ENCODE data around the gene CNTNAP3.
"Not testable (repeated sequence)": the region's sequence is repeated elsewhere in the genome, so short reads cannot be mapped to it uniquely, and the experiment has no call there.

CNTNAP3 gene

GRCh38 chr9:39111746-39112145 lies 176.2 kb downstream of the CNTNAP3 start:
- not testable (repeated sequence) for DNase-seq; H3K9me3 ChIP-seq (ENCODE audit: severe bottlenecking); H3K27ac ChIP-seq; H3K36me3 ChIP-seq; H3K4me3 ChIP-seq (ENCODE audit: low read depth, low read length); H3K27me3 ChIP-seq (ENCODE audit: insufficient read depth, low read depth, severe bottlenecking)

- Histone ChIP-seq H3K27me3 (ENCODE audit: insufficient read depth, low read depth, severe bottlenecking) (no peaks in the 10 kb centered on the region), H3K27ac (no peak overlapping the region), H3K9me3 (ENCODE audit: severe bottlenecking) (no peaks in the 10 kb centered on the region), H3K4me3 (ENCODE audit: low read depth, low read length) (no peak overlapping the region), H3K36me3 (no peaks in the 10 kb centered on the region)
- no peak for TF ChIP-seq CTCF (IDR thresholded peaks at IDR 0.05; ENCODE audit: low read depth, low read length)
- peak; percentile 8 for DNase-seq
Observed at GRCh38 chr9:39108145-39108544, 179.8 kb downstream of the CNTNAP3 start.

- not testable (repeated sequence) for H3K9me3 ChIP-seq (ENCODE audit: severe bottlenecking); H3K36me3 ChIP-seq; H3K4me3 ChIP-seq (ENCODE audit: low read depth, low read length); H3K27ac ChIP-seq; DNase-seq; H3K27me3 ChIP-seq (ENCODE audit: insufficient read depth, low read depth, severe bottlenecking)
Observed at GRCh38 chr9:39097208-39097607, 190.8 kb downstream of the CNTNAP3 start.

- not testable (repeated sequence) for H3K36me3 ChIP-seq; DNase-seq; H3K27me3 ChIP-seq (ENCODE audit: insufficient read depth, low read depth, severe bottlenecking); H3K4me3 ChIP-seq (ENCODE audit: low read depth, low read length); H3K27ac ChIP-seq; H3K9me3 ChIP-seq (ENCODE audit: severe bottlenecking)
Observed at GRCh38 chr9:39085311-39085710, 202.7 kb downstream of the CNTNAP3 start.

- H3K27me3 ChIP-seq (ENCODE audit: insufficient read depth, low read depth, severe bottlenecking); H3K4me3 ChIP-seq (ENCODE audit: low read depth, low read length); H3K27ac ChIP-seq; H3K9me3 ChIP-seq (ENCODE audit: severe bottlenecking); H3K36me3 ChIP-seq; DNase-seq: not testable (repeated sequence)
Observed at GRCh38 chr9:39082574-39082973, 205.4 kb downstream of the CNTNAP3 start.

GRCh38 chr9:39080081-39080480 lies 207.9 kb downstream of the CNTNAP3 start:
- H3K27me3 ChIP-seq (ENCODE audit: insufficient read depth, low read depth, severe bottlenecking); H3K4me3 ChIP-seq (ENCODE audit: low read depth, low read length); H3K36me3 ChIP-seq; H3K27ac ChIP-seq; DNase-seq; H3K9me3 ChIP-seq (ENCODE audit: severe bottlenecking): not testable (repeated sequence)

- Histone ChIP-seq H3K27ac (peak overlapping the region; percentile 36; the same call in 1 of the 2 replicates), H3K4me3 (ENCODE audit: low read depth, low read length) (peak overlapping the region; percentile 70)
- TF ChIP-seq CTCF (IDR thresholded peaks at IDR 0.05; ENCODE audit: low read depth, low read length), result peak; percentile 45
- peak; percentile 82 for DNase-seq
- not testable (repeated sequence) for H3K27me3 ChIP-seq (ENCODE audit: insufficient read depth, low read depth, severe bottlenecking); H3K36me3 ChIP-seq; H3K9me3 ChIP-seq (ENCODE audit: severe bottlenecking)
Observed at GRCh38 chr9:39078621-39079256, 209.2 kb downstream of the CNTNAP3 start.

- H3K9me3 ChIP-seq (ENCODE audit: severe bottlenecking); H3K4me3 ChIP-seq (ENCODE audit: low read depth, low read length); H3K36me3 ChIP-seq; H3K27ac ChIP-seq; DNase-seq; H3K27me3 ChIP-seq (ENCODE audit: insufficient read depth, low read depth, severe bottlenecking): not testable (repeated sequence)
Observed at GRCh38 chr9:39073537-39073936, 214.4 kb downstream of the CNTNAP3 start.

- H3K27ac ChIP-seq; DNase-seq; H3K36me3 ChIP-seq; H3K4me3 ChIP-seq (ENCODE audit: low read depth, low read length); H3K9me3 ChIP-seq (ENCODE audit: severe bottlenecking); H3K27me3 ChIP-seq (ENCODE audit: insufficient read depth, low read depth, severe bottlenecking): not testable (repeated sequence)
Observed at GRCh38 chr9:39067683-39068082, 220.3 kb downstream of the CNTNAP3 start.

GRCh38 chr9:39062966-39063365 lies 225.0 kb downstream of the CNTNAP3 start:
- not testable (repeated sequence) for H3K27ac ChIP-seq; H3K27me3 ChIP-seq (ENCODE audit: insufficient read depth, low read depth, severe bottlenecking); H3K36me3 ChIP-seq; H3K9me3 ChIP-seq (ENCODE audit: severe bottlenecking); DNase-seq; H3K4me3 ChIP-seq (ENCODE audit: low read depth, low read length)

GRCh38 chr9:39054453-39054852 lies 233.5 kb downstream of the CNTNAP3 start:
- DNase-seq; H3K9me3 ChIP-seq (ENCODE audit: severe bottlenecking); H3K27ac ChIP-seq; H3K36me3 ChIP-seq; H3K27me3 ChIP-seq (ENCODE audit: insufficient read depth, low read depth, severe bottlenecking); H3K4me3 ChIP-seq (ENCODE audit: low read depth, low read length): not testable (repeated sequence)

GRCh38 chr9:39046833-39047232 lies 241.1 kb downstream of the CNTNAP3 start:
- not testable (repeated sequence) for H3K27ac ChIP-seq; DNase-seq; H3K36me3 ChIP-seq; H3K9me3 ChIP-seq (ENCODE audit: severe bottlenecking); H3K4me3 ChIP-seq (ENCODE audit: low read depth, low read length); H3K27me3 ChIP-seq (ENCODE audit: insufficient read depth, low read depth, severe bottlenecking)

GRCh38 chr9:39042352-39042803 lies 245.6 kb downstream of the CNTNAP3 start:
- not testable (repeated sequence) for H3K27ac ChIP-seq; DNase-seq; H3K27me3 ChIP-seq (ENCODE audit: insufficient read depth, low read depth, severe bottlenecking); H3K4me3 ChIP-seq (ENCODE audit: low read depth, low read length); H3K9me3 ChIP-seq (ENCODE audit: severe bottlenecking); H3K36me3 ChIP-seq
